Measurements from ENCODE around the gene RTN4RL1.
"Not testable (repeated sequence)": the region's sequence is repeated elsewhere in the genome, so short reads cannot be mapped to it uniquely, and the experiment has no call there.

Gene RTN4RL1

DNA sequence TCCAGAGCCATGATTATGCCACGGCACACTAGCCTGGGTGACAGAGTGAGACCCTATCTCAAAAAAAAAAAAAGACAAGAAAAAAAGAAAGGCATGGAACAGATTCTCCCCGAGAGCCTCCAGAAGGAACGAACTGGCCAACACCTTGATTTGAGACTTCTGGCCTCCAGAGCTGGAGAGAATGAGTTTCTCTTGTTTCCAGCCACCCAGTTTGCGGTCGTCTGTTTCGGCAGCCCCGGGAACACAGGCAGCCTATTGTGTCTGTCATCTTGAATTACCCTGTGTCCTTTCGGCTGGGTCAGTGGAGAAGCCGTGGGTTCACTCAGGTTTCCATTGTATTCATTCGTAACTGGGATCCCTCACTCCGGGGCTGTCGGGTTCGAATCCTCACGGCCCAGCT lies 111.4 kb downstream of the RTN4RL1 start:
- no peak for DNase-seq

DNA sequence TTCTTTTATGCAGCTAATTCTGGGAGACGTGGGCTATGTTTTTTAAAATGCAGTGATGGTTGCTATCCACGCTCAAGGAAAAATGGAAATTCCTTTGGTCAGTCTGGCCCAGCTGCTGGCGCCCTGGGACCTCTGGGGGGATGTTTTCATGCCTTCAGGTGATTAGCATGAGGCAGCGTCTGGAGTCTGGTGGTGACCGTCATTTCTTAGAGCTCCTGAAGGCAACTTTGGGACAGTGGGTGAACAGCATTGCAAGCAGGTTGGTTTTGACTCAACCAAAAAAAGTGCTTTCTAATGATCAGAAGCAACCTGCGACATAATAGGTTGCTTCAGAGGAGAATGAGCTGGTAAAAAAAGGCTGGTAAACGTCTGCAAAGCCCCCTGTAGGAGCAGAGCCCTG lies 113.0 kb downstream of the RTN4RL1 start:
- DNase-seq = no peak

GRCh38 chr17:1909985-1910384 lies 115.1 kb downstream of the RTN4RL1 start:
- DNase-seq = no peak

- peak; percentile 73 for DNase-seq
Observed at GRCh38 chr17:1908699-1909309, 116.3 kb downstream of the RTN4RL1 start.

GRCh38 chr17:1907909-1908698 lies 117.0 kb downstream of the RTN4RL1 start:
- no peak for DNase-seq

GRCh38 chr17:1907216-1907631 lies 117.9 kb downstream of the RTN4RL1 start:
- no peak for DNase-seq

DNA sequence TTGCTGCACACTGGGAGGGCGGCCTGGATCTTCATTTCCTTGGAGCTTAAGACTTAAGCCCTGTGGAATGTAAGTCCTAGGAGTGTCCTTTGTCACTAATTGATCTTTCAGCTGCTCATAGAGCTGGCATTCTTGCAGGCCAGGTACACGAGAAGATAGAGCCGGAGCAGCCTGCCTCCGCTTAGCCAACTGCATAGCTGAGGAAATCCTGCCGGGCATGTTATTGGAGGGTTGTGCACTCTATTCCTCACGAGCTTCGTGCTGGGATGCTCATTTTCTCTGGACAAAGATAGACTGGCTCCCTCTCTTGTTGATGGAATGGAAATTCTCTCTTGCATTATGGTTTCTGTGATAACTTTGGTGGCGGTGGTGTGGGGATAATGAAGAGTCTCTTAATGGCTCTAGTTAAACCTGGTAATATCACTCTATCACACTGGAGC lies 118.5 kb downstream of the RTN4RL1 start:
- no peak for DNase-seq

DNA sequence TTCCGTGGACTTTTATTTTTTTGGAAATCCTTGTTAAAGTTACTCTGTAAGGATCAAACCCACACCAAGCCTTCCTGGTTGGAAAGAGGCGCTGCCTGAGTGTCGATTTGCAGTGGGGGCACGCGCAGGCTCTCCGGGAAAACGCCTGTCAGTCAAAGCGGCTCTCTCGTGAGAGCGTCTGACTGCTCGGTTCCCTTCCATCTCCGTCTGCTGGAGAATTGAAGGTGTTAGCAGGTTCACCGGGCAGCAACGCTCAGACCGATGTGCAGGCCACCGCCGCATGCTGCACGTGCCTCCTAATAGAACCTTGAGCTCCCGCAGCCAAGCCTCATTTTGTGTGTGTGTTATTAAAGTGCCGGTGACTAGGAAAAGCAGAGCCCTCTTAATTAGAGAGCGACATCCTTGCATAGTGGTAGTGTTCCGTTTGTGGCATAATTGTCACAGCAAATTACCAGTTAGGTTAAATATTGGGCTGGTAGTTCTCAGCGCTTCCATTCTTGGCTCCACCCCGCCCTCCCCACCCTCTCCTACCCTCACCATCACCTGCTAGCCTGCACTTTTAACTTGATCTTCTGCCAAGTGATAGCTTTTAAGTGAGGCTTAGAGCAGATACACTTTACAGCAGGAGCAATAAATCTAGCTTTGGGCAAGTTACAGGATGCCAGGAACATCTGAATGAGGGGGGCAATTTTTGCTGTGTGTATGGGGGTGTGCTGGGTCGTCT lies 119.8 kb downstream of the RTN4RL1 start:
- no peak for DNase-seq

DNA sequence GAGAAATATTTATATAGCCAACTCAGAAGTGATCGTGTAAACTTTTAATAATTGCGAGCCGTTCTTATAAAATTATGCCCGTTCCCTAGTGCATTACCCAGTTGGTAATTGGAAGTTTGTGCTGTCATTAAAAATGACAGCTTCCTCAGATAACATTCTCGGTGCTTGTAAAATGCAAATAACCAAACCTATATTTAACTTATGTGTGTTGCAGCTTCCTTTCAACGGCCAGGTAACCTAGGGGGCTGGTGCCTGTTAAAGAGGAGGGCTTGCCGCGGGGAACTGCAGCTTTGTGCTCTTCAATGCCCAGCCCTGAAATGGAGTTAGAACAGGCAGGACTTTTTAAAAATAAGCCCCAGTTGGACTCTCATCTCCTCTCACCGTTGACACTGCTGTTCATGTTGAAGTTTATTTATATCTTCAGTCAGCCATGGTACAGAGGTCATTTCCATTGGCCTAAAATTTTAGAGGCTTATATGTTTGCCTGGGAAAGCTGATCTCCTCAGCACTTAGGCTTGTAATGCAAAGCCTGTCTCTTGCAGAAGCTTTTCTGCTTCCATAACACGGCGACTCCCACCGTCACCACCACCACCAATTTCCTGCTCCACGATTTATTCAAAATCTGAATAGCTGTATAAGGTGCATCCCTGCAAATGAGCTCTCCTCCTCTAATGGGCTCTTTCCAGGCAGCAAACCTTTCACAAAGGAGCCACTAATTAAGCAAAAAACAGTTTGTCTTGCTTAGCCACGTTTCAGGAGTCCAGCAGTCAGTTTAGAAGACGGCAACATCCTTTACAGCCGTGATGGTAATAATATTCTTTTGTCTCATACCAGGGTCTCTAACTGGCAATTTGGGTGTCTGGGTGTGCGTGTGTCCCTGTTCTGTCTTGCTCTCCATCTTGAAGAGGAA lies 120.6 kb downstream of the RTN4RL1 start:
- DNase-seq = no peak

GRCh38 chr17:1899403-1900000 lies 125.6 kb downstream of the RTN4RL1 start:
- DNase-seq = peak; percentile 8

DNA sequence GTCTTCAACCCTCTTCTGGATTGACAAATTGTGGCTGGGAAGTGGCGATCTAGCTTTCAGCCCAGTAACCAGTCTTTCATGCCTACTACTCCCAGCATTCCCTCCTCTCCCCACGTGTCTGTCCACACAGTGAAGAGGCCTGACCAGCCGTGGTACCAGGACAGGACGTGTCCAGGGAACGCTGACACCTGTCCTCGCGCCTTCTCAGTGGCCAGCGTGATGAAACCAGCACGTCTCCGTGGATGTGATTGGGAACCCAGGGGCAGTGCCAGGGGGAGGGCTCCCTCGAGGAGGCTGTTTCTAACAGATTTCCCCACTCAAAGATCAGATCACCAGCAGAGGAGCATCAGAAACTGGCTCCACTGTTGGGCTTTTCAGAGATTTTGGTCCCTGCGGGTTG lies 126.3 kb downstream of the RTN4RL1 start:
- no peak for DNase-seq

GRCh38 chr17:1898332-1898731 lies 126.8 kb downstream of the RTN4RL1 start:
- DNase-seq = no peak

GRCh38 chr17:1897105-1897656 lies 128.0 kb downstream of the RTN4RL1 start:
- DNase-seq = no peak

DNA sequence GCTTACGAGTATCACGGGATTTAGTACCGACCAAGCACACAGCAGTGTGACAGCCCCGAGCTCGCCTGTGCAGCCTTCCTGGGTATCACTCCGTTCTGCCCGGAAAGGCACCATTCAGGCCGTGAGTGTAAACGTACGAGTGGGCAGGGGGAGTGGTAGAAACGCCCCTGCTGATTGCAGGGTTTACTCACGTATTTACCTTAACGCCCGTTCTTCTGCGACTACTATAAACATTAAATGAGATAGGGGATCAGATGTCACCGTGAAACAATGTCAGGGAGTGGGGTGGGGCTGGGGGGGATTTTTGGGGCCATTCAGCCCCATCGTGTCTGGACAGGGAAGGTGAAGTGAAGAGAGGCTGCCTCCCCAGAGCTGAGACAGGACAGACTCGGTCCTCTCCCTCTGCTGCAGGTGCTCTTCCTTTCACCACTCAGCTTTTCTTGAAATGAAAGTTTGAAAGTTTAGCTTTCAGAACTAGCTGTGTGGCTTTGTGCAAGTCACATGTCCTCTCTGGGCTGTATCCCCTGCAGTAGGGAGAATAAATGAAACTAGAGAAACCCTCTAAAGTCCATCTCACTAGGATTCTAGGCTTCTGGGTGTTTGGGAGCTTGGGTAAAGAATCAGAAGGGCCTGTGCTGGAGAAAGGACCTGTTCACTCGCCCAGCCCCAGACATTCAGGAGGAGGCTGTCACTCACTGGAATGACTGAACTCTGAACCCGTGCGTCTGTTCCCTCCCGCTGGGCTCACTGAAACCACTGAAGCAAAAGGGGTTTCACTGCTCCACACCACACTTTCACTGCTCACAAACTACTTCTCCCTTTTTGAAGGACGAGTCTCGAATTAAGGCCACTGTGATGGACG lies 128.7 kb downstream of the RTN4RL1 start:
- DNase-seq = no peak

GRCh38 chr17:1895479-1895878 lies 129.7 kb downstream of the RTN4RL1 start:
- DNase-seq = not testable (repeated sequence)

DNA sequence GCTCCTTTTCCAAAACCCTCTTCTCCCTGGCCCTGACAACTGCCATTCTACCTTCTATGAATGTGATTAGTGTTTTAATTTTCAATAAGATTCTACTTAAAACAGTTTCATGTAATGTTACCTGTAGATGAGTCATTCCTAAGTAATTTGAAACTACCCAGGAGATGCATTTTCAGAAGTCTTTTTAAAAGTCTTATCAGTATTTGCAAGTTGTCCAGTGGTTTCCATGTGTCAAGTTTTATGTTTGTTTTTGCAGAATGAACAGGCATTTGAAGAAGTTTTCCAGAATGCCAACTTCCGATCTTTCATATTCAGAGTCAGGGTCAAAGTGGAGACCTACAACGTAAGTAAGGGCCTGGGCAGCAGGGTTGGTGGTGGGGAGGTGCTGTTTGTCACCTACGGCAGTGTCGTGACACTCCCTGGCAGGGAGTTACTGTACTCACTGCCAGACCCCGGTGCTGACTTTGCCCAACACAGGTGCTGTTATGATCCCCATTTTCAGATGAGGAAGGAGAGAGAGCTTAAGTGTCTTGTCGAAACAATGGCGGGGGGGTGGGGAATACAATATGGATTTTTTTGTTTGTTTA lies 130.3 kb downstream of the RTN4RL1 start:
- no peak for DNase-seq

GRCh38 chr17:1890758-1891450 lies 134.2 kb downstream of the RTN4RL1 start:
- DNase-seq = no peak

GRCh38 chr17:1888741-1889140 lies 136.4 kb downstream of the RTN4RL1 start:
- DNase-seq = no peak
